ENCODE measurements around the gene PDZRN4.

GRCh38 chr12:41453409-41453808 lies 265.3 kb downstream of the PDZRN4 start:
- TF ChIP-seq POLR2A (IDR thresholded peaks at IDR 0.05) (no peak), CTCF (IDR thresholded peaks at IDR 0.05) (no peak)
